ENCODE results near the gene DIAPH1. TPM values are rescaled to one million over a fixed set of nuclear protein-coding genes. Genes with fewer than 3 reads are reported as not detected.

The DIAPH1 gene
- total RNA-seq, 4 donors from 2014 or later: 35.2 to 62.3 (median 53.4) TPM

DNA sequence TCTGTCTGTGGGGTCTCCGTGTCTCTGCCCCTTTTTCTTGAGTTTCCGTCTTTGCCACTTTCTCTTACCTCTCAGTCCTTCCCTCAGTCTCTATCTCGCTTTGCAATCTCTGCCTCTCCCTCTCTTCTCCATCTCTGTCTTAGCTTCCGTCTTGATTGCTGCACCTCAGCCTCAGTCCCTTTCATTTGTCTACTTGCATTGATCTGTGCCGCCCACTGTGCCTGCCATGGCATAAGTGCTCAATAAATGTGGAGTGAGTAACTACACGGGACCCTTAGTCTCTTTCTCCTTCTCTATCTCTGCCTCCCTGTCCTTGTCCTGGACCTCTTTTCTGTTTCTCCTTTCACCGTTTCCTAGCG is 123.4 kb downstream of the DIAPH1 start:
- Histone ChIP-seq H3K27me3 (no peaks in the 10 kb centered on the region), H3K4me1 (peaks cover 0 to 40% (median 11%) of the 10 kb centered on the region in 3 donors), H3K9me3 (no peaks in the 10 kb centered on the region), H3K36me3 (peaks cover 0 to 65% of the 10 kb centered on the region in 2 donors), H3K4me3 (no peak overlapping the region), H3K27ac (peak overlapping the region in 1 of 4 donors; percentile 21)
- TF ChIP-seq POLR2AphosphoS5 (IDR thresholded peaks at IDR 0.05): no peak
- 83 to 100% methylated on average over 1 to 8 of the region's 8 CpGs for WGBS, 2 donors (ENCODE audit: low coverage in 1 of 2)
- no peak for ATAC-seq

DNA sequence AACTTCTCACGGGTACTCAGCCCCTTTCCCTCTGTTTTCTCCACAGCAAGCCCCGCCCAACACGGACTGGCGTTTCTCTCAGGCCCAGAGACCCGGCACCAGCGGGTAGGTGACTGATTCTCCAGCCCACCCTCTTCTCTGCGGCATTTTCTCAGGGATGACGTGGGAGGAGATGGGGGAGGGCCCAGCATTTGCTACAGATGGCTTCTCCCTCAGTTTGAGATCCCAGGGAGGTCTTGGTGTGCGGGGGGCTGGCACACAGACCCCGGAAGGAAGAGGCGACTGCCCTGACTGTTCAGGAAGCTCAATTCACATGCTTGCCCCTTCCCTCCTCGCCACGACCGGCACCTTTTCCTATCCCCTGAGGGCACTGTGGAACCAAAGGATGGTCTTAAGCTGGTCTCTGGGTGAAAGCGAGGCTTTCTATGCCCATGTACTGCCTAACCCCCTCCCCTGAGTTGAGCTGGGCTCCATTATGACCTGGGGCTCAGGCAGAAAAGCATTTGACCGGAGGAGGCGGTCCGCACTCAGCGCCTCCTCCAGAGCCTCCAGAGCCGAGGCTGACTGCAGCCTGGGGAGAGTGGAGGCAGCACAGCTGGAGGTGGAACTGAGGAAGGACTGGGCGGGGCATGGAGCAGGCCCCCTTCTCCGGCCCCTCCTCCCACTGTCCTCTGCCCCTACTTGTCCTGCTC is 123.9 kb downstream of the DIAPH1 start:
- TF ChIP-seq, protein P1, sequence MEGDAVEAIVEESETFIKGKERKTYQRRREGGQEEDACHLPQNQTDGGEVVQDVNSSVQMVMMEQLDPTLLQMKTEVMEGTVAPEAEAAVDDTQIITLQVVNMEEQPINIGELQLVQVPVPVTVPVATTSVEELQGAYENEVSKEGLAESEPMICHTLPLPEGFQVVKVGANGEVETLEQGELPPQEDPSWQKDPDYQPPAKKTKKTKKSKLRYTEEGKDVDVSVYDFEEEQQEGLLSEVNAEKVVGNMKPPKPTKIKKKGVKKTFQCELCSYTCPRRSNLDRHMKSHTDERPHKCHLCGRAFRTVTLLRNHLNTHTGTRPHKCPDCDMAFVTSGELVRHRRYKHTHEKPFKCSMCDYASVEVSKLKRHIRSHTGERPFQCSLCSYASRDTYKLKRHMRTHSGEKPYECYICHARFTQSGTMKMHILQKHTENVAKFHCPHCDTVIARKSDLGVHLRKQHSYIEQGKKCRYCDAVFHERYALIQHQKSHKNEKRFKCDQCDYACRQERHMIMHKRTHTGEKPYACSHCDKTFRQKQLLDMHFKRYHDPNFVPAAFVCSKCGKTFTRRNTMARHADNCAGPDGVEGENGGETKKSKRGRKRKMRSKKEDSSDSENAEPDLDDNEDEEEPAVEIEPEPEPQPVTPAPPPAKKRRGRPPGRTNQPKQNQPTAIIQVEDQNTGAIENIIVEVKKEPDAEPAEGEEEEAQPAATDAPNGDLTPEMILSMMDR (IDR thresholded peaks at IDR 0.05): no peak
- TF ChIP-seq POLR2A (IDR thresholded peaks at IDR 0.05): no peak
- TF ChIP-seq EP300 (IDR thresholded peaks at IDR 0.05): no peak
- TF ChIP-seq POLR2AphosphoS5 (IDR thresholded peaks at IDR 0.05): no peak
- Histone ChIP-seq H3K4me1 (peaks cover 0 to 40% (median 11%) of the 10 kb centered on the region in 3 donors), H3K36me3 (peaks cover 0 to 70% of the 10 kb centered on the region in 2 donors), H3K27ac (peak overlapping the region in 2 of 4 donors; percentile 2 to 21), H3K27me3 (no peaks in the 10 kb centered on the region), H3K9me3 (no peaks in the 10 kb centered on the region), H3K4me3 (no peak overlapping the region)
- ATAC-seq: no peak
- WGBS, 2 donors (ENCODE audit: low coverage in 1 of 2): 62% methylated on average over 3 of the region's 22 CpGs; no CpG with 5 or more reads in 1 of the 2 donors

DNA sequence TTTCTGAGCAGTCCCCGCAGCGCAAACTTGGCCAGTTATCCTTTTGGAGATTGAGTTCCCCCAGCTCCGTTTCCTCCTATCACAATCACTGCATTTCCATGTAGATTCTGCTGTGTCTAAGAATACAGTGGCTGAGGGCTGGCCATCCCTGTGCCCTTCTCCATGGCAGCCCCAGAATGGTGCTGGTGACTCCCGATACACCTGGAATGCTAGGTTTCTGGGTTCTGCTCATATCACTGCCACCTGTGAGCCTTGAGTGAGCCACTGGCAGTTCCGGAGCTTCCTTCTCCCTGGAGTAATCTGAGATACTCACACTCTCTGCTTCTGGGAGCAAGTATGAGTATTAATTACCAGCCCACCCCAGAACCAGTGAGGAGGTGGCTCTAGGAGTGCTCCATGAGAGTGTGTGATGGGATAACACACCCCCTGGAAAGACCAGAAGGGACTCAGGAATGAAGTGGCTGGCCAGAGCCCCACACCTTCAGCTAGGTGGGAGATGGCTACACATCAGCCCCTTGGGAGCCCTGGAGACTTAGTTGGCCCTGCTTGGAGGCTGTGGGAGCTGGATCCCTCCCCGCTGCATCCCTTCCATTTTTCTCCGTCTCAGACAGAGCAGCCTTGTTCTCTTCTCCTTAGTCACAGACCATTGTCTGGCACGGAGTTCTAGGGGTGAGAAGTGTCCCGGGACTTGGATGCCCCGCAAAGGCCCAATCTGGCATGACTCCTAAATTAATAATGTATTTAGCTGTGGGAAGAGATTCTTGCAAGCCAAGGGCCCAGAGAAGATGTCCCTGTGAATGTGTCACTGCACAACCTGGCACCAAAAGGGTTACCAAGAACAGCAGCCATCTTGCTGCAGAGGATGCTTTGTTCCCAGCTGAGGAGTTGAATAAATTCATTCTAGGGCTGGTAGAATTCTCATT is 125.0 kb downstream of the DIAPH1 start:
- 41 to 52% methylated on average over 4 of the region's 10 CpGs for WGBS, 2 donors (ENCODE audit: low coverage in 1 of 2)
- Histone ChIP-seq H3K4me1 (peaks cover 0 to 45% (median 11%) of the 10 kb centered on the region in 3 donors), H3K27ac (peak overlapping the region in 3 of 4 donors; percentile 0 to 29 (median 10)), H3K36me3 (peaks cover 0 to 67% of the 10 kb centered on the region in 2 donors), H3K9me3 (no peaks in the 10 kb centered on the region), H3K27me3 (no peaks in the 10 kb centered on the region), H3K4me3 (no peak overlapping the region)
- no peak for ATAC-seq
- TF ChIP-seq POLR2A (IDR thresholded peaks at IDR 0.05) (no peak), POLR2AphosphoS5 (IDR thresholded peaks at IDR 0.05) (no peak), EP300 (IDR thresholded peaks at IDR 0.05) (no peak)
- TF ChIP-seq, protein P1 (IDR thresholded peaks at IDR 0.05): no peak

DNA sequence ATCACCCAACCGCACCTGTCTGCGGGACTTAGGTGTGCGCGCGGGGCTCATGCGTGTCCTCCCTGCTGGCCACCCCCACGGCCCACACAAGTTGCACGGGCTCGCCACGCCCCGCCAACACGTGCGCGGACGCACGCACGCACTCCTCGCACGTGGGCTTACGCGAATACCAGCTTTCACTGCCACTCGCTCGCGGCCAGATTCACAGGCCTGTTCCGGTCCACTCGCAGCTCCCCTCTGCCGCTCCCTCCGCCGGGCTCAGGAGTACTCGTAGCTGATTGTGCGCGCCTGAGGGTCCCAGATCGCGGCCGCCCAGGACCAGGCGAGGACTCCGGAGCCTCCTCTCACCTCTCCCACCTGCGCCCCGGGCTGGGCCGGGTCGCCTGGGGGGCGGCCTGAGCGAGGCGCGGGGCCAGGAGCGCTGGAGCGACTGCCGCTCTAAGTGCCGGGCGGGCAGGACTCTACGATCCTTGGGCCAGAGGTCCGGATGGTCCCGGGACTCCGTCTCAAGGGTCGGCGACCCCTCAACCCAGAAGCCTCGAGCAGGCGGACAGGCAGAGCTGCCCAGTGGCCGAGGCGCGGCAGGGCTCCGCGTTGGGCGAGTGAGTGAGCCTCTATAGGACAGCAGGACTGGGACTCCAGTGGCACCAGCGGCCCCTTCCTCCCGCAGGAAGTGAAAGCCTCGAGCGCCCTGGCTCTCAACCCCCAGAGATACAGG is 126.5 kb downstream of the DIAPH1 start:
- Histone ChIP-seq H3K4me3 (peak overlapping the region in 1 of 2 donors; percentile 18), H3K27ac (no peak overlapping the region), H3K36me3 (peaks cover 0 to 56% of the 10 kb centered on the region in 2 donors), H3K27me3 (no peaks in the 10 kb centered on the region), H3K9me3 (no peaks in the 10 kb centered on the region), H3K4me1 (peaks cover 0 to 56% (median 11%) of the 10 kb centered on the region in 3 donors)
- 77% methylated on average over 6 to 11 of the region's 68 CpGs for WGBS, 2 donors (ENCODE audit: low coverage in 1 of 2)
- ATAC-seq: no peak
- TF ChIP-seq EP300 (IDR thresholded peaks at IDR 0.05): no peak
- TF ChIP-seq POLR2A (IDR thresholded peaks at IDR 0.05): no peak
- TF ChIP-seq, protein P1 (IDR thresholded peaks at IDR 0.05): no peak
- no peak for TF ChIP-seq POLR2AphosphoS5 (IDR thresholded peaks at IDR 0.05)

Measured in gastroesophageal sphincter (tissue), 4 donors.